Measurements from ENCODE around the gene HARBI1. TPM values are rescaled to one million over a fixed set of nuclear protein-coding genes. Genes with fewer than 3 reads are reported as not detected.

Gene HARBI1
- total and polyA plus RNA-seq, 9 of the 15 experiments (the other 6 are each of a cell fraction or from before 2014, with no cell fraction given): 3.5 to 8.4 (median 5.5) TPM

- TF ChIP-seq ZNF318 (IDR thresholded peaks at IDR 0.05; ENCODE audit: borderline replicate concordance in 1 of 2, low read depth in 1 of 2): no peak
- TF ChIP-seq CEBPB (tag; IDR thresholded peaks at IDR 0.05): no peak
- TF ChIP-seq ZNF23 (CRISPR knock-in tag; IDR thresholded peaks at IDR 0.05): no peak
- TF ChIP-seq HNRNPK (IDR thresholded peaks at IDR 0.05; ENCODE audit: low read depth, low read length, poor library complexity, severe bottlenecking): no peak
These were observed 42.9 kb upstream of the HARBI1 start (continued) for GRCh38 chr11:46659908-46660307.

Measured in K562 (cell line).